SK-N-SH treated with all-trans-retinoic acid at 6 μM for 48 hours (cell line): ENCODE data around the gene ACER1.

Source experiments
- ARNTL ChIP-seq: fragments of 450-650 bp; formaldehyde crosslinking; IDR thresholded peaks from 2 replicates; pipeline ENCODE4 v1.5.0; 2020; ENCODE audit warnings: low read depth, mild to moderate bottlenecking, moderate library complexity, borderline replicate concordance
- ESRRG ChIP-seq: fragments of 250-450 bp; sonication (Bioruptor Pico); IDR thresholded peaks from 2 replicates; pipeline ENCODE4 v1.6.1; 2021; ENCODE audit warnings: mild to moderate bottlenecking
- OSR1 ChIP-seq: fragments of 250-450 bp; sonication (Bioruptor Pico); IDR thresholded peaks from 2 replicates; pipeline ENCODE4 v1.8.0; 2022; ENCODE audit warnings: moderate library complexity, mild to moderate bottlenecking, inconsistent platforms
- RARB ChIP-seq: fragments of 250-450 bp; sonication (Bioruptor Pico); IDR thresholded peaks from 2 replicates; pipeline ENCODE4 v1.8.0; 2021; ENCODE audit warnings: mild to moderate bottlenecking, moderate library complexity
- SNAI2 ChIP-seq: fragments of 250-450 bp; sonication (Bioruptor Pico); IDR thresholded peaks from 2 replicates; pipeline ENCODE4 v1.5.0; 2020; ENCODE audit warnings: mild to moderate bottlenecking, moderate library complexity
- TCF4 ChIP-seq: fragments of 250-450 bp; sonication (Bioruptor Pico); IDR thresholded peaks from 2 replicates; pipeline ENCODE4 v1.8.0; 2021; ENCODE audit warnings: mild to moderate bottlenecking, moderate library complexity, borderline replicate concordance
- ZFP3 ChIP-seq: fragments of 250-450 bp; sonication (Bioruptor Pico); IDR thresholded peaks from 2 replicates; pipeline ENCODE4 v1.5.0; 2020; ENCODE audit warnings: mild to moderate bottlenecking, moderate library complexity
- ZFP30 ChIP-seq: fragments of 450-650 bp; formaldehyde crosslinking; IDR thresholded peaks from 2 replicates; pipeline ENCODE4 v1.5.0; 2022; ENCODE audit warnings: mild to moderate bottlenecking, moderate library complexity
- ZNF8 ChIP-seq: fragments of 450-650 bp; formaldehyde crosslinking; IDR thresholded peaks from 2 replicates; pipeline ENCODE4 v1.5.0; 2020; ENCODE audit warnings: mild to moderate bottlenecking, moderate library complexity
- TF ChIP-seq, protein P1 (sequence below): fragments of 250-450 bp; sonication (Bioruptor Pico); IDR thresholded peaks from 2 replicates; pipeline ENCODE4 v1.5.0; 2020; ENCODE audit warnings: mild to moderate bottlenecking, moderate library complexity
- TF ChIP-seq, protein P2 (sequence below): fragments of 250-450 bp; sonication (Bioruptor Pico); IDR thresholded peaks from 2 replicates; pipeline ENCODE4 v1.8.0; 2020; ENCODE audit warnings: mild to moderate bottlenecking, moderate library complexity, borderline replicate concordance

DNA sequence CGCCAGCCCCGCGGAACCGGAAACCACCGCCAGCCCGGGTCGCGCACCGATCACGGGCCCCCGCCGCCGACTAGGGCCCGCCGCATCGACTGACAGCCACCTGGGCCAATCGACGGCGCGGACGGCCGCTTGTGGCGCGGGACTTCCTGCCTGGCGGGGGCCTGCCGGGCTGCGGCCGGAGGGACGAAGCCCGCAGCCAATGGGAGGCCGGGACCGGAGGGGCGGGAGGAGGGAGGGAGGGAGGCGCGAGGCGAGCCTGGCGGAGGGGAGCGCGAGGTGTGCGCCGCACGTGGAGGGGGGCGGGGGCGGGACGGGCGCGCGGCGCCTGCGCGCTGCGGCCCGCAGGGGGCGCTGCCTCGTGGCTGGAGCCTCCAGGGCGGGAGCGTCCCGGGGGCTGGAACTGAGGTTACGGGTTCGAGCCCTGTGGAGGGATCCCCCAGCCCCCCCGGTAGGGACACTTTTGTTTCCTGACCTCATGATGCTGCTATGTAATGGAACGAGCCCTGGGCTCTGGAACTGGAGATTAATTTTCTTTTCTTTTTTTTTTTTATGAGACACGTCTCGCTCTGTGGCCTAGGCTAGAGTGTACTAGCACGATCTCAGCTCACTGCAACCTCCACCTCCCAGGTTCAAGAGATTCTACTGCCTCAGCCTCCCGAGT lies 53.4 kb downstream of the ACER1 start, which contains the start of gene MLLT1:
- TF ChIP-seq, protein P1, sequence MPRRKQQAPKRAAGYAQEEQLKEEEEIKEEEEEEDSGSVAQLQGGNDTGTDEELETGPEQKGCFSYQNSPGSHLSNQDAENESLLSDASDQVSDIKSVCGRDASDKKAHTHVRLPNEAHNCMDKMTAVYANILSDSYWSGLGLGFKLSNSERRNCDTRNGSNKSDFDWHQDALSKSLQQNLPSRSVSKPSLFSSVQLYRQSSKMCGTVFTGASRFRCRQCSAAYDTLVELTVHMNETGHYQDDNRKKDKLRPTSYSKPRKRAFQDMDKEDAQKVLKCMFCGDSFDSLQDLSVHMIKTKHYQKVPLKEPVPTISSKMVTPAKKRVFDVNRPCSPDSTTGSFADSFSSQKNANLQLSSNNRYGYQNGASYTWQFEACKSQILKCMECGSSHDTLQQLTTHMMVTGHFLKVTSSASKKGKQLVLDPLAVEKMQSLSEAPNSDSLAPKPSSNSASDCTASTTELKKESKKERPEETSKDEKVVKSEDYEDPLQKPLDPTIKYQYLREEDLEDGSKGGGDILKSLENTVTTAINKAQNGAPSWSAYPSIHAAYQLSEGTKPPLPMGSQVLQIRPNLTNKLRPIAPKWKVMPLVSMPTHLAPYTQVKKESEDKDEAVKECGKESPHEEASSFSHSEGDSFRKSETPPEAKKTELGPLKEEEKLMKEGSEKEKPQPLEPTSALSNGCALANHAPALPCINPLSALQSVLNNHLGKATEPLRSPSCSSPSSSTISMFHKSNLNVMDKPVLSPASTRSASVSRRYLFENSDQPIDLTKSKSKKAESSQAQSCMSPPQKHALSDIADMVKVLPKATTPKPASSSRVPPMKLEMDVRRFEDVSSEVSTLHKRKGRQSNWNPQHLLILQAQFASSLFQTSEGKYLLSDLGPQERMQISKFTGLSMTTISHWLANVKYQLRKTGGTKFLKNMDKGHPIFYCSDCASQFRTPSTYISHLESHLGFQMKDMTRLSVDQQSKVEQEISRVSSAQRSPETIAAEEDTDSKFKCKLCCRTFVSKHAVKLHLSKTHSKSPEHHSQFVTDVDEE (CRISPR knock-in tag), result no peak
- TF ChIP-seq ZNF8 (CRISPR knock-in tag) (no peak), OSR1 (CRISPR knock-in tag) (no peak), TCF4 (CRISPR knock-in tag) (no peak), ESRRG (CRISPR knock-in tag) (no peak), ZFP30 (CRISPR knock-in tag) (no peak), RARB (CRISPR knock-in tag) (no peak), SNAI2 (CRISPR knock-in tag) (no peak), ARNTL (CRISPR knock-in tag) (no peak), ZFP3 (CRISPR knock-in tag) (no peak)
- TF ChIP-seq, protein P2, sequence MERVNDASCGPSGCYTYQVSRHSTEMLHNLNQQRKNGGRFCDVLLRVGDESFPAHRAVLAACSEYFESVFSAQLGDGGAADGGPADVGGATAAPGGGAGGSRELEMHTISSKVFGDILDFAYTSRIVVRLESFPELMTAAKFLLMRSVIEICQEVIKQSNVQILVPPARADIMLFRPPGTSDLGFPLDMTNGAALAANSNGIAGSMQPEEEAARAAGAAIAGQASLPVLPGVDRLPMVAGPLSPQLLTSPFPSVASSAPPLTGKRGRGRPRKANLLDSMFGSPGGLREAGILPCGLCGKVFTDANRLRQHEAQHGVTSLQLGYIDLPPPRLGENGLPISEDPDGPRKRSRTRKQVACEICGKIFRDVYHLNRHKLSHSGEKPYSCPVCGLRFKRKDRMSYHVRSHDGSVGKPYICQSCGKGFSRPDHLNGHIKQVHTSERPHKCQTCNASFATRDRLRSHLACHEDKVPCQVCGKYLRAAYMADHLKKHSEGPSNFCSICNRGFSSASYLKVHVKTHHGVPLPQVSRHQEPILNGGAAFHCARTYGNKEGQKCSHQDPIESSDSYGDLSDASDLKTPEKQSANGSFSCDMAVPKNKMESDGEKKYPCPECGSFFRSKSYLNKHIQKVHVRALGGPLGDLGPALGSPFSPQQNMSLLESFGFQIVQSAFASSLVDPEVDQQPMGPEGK, result no peak
